ENCODE data around the gene FKBP5. TPM values are rescaled to one million over a fixed set of nuclear protein-coding genes. Genes with fewer than 3 reads are reported as not detected.
"Not testable (repeated sequence)": the region's sequence is repeated elsewhere in the genome, so short reads cannot be mapped to it uniquely, and the experiment has no call there.

The FKBP5 gene
- total RNA-seq, 1 experiment from 2014 or later, result 9.4 TPM

GRCh38 chr6:35613762-35614161 is 75.0 kb downstream of the FKBP5 start:
- no peaks in the 10 kb centered on the region for H3K9me3 ChIP-seq
- H3K4me3 ChIP-seq, result no peak overlapping the region
- DNase-seq, result no peak
- H3K27me3 ChIP-seq, result no peaks in the 10 kb centered on the region
- no peaks in the 10 kb centered on the region for H3K36me3 ChIP-seq

- DNase-seq, result no peak
- H3K36me3 ChIP-seq, result no peaks in the 10 kb centered on the region
- no peak overlapping the region for H3K4me3 ChIP-seq
- H3K27me3 ChIP-seq, result no peaks in the 10 kb centered on the region
- no peaks in the 10 kb centered on the region for H3K9me3 ChIP-seq
Observed at GRCh38 chr6:35611240-35611639, 77.5 kb downstream of the FKBP5 start.

GRCh38 chr6:35610830-35611229 is 77.9 kb downstream of the FKBP5 start:
- no peaks in the 10 kb centered on the region for H3K36me3 ChIP-seq
- DNase-seq, result no peak
- H3K27me3 ChIP-seq, result no peaks in the 10 kb centered on the region
- no peaks in the 10 kb centered on the region for H3K9me3 ChIP-seq
- no peak overlapping the region for H3K4me3 ChIP-seq

DNA sequence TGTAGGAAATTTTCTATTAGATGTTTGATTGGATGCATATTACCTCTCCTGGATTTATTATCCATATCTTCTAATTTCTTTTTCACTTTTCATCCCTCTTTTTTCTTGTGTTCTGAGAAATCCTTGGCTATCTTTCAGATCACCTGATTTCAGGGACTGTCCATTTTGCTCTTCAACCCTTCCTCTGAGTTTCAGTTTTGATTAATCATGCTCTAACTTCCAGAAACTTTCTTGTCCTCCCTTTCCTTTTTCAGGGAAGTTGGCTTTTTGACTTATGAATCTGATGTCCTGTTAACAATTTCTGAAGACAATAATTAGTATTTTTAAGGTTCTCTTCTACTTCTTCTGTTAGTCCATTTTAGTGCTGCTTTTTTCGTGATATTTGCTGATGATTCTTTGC is 79.1 kb downstream of the FKBP5 start:
- no peak for DNase-seq
- no peaks in the 10 kb centered on the region; the same call in 1 of the 2 replicates for H3K9me3 ChIP-seq
- no peaks in the 10 kb centered on the region for H3K36me3 ChIP-seq
- no peak overlapping the region for H3K4me3 ChIP-seq
- no peaks in the 10 kb centered on the region for H3K27me3 ChIP-seq

DNA sequence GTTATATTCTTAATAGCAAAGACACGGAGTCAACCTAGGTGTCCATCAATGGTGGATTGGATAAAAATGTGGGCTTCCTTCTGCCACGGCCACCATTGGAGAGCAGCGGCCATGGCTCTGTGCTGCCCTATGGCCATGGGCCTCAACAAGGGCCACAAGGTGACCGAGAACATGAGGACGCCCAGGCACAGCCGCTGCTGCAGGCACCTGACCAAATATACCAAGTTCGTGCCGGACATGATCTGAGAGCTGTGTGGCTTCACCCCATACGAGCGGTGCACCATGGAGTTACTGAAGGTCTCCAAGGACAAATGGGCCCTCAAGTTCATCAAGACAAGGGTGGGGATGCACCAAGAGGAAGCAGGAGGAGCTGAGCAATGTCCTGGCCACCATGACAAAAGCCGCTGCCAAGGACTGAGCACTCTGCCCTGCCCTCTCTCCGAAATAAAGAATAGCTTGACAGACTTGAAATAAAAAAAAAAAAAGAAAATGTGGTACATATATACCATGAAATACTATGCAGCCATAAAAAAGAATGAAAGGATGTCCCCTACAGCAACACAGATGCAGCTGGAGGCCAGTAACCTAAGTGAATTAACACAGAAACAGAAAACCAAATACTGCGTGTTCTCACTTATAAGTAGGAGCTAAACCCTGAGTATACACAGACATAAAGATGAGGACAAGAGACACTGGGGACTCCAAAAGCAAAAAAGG is 81.0 kb downstream of the FKBP5 start:
- no peaks in the 10 kb centered on the region; the same call in 1 of the 2 replicates for H3K9me3 ChIP-seq
- H3K27me3 ChIP-seq, result no peaks in the 10 kb centered on the region
- no peak overlapping the region for H3K4me3 ChIP-seq
- H3K36me3 ChIP-seq, result no peaks in the 10 kb centered on the region; the same call in 1 of the 2 replicates
- DNase-seq, result no peak

DNA sequence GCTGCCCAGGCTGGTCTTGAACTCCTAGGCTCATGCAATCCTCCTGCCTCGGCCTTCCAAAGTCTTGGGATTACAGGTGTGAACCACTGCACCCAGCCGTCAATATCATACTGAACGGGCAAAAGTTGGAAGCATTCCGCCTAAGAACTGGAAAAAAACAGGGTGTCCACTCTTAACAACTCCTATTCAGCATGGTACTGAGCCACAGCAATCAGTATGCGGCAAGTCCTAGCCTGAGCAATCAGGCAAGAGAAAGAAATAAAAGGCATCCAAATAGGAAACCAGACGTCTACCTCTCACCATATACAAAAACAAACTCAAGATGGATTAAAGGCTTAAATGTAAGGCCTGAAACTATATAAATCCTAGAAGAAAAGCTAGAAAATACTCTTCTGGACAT is 83.1 kb downstream of the FKBP5 start:
- H3K36me3 ChIP-seq, result no peaks in the 10 kb centered on the region; the same call in 1 of the 2 replicates
- no peaks in the 10 kb centered on the region; the same call in 1 of the 2 replicates for H3K9me3 ChIP-seq
- no peak overlapping the region for H3K4me3 ChIP-seq
- no peak for DNase-seq
- no peaks in the 10 kb centered on the region for H3K27me3 ChIP-seq

GRCh38 chr6:35603326-35604202 is 85.2 kb downstream of the FKBP5 start:
- Histone ChIP-seq H3K36me3 (no peaks in the 10 kb centered on the region; the same call in 1 of the 2 replicates), H3K27me3 (no peaks in the 10 kb centered on the region), H3K9me3 (no peaks in the 10 kb centered on the region; the same call in 1 of the 2 replicates), H3K4me3 (no peak overlapping the region)
- DNase-seq, result no peak

- H3K9me3 ChIP-seq, result no peaks in the 10 kb centered on the region; the same call in 1 of the 2 replicates
- no peak overlapping the region for H3K4me3 ChIP-seq
- no peaks in the 10 kb centered on the region; the same call in 1 of the 2 replicates for H3K36me3 ChIP-seq
- no peak for DNase-seq
- H3K27me3 ChIP-seq, result no peaks in the 10 kb centered on the region
Observed at GRCh38 chr6:35602133-35602946, 86.4 kb downstream of the FKBP5 start.

- H3K9me3 ChIP-seq, result no peaks in the 10 kb centered on the region; the same call in 1 of the 2 replicates
- DNase-seq, result peak; percentile 55
- H3K36me3 ChIP-seq, result no peaks in the 10 kb centered on the region; the same call in 1 of the 2 replicates
- H3K27me3 ChIP-seq, result no peaks in the 10 kb centered on the region
- H3K4me3 ChIP-seq, result peak overlapping the region; percentile 1; the same call in 1 of the 2 replicates
Observed at GRCh38 chr6:35601331-35602132, 87.2 kb downstream of the FKBP5 start.

DNA sequence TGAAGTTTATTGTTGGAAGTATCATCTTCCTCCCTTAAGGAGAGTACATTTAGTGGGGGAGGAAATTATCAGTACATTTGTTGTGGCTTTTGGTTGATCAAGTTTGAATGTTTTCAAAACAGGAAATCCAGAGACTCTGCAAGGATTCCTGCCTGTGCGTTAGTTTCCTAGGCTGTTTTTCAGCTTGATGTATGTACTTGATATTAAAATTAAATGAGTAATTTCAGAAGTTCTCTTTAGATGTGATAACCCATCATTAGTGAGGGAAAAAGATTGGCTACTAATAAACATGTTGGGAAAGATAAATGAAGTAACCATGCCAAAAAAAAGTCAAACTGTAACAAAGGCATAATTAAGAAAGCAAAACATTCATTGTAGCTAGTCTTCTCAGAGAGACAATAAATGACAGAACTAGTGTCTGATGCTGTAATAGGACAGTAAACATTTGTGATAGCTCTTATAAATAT is 88.0 kb downstream of the FKBP5 start:
- H3K9me3 ChIP-seq, result no peaks in the 10 kb centered on the region; the same call in 1 of the 2 replicates
- H3K36me3 ChIP-seq, result no peaks in the 10 kb centered on the region; the same call in 1 of the 2 replicates
- no peak for DNase-seq
- no peaks in the 10 kb centered on the region for H3K27me3 ChIP-seq
- H3K4me3 ChIP-seq, result no peak overlapping the region

DNA sequence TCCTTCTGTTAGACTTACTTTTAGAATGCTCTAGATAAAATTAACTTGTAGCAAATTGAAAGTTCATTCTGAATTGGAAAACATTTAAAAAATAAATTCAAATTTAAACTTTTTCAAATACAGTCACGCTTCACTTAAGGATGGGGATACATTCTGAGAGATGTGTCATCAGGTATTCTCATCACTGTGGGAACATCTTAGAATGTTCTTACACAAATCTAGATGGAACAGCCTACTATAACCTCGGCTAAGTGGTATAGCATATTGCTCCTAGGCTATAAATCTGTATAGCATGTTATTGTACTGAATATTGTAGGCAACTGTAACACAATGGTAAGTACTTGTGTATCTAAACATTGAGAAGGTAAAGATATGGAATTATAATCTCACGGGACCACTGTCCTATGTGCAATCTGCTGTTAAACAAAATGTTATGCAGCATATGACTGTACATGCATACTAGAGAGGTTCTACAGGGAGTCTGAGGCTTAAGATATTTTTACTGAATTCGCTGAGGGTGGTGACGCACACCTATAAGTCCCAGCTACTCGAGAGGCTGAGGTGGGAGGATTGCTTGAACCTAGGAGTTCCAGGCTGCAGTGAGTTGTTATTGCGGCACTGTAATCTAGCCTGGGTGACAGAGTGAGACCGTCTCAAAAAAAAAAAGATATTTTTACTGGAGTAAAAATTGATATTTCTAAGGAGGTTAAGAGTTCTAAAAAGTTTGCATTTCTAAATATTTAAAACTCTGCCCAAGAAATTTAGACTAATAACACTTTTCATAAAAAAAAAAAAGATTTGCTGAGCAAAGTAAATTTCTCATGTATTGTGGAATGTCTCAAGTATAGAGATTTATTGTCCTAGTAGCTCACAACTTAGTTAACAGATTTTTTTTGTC is 88.7 kb downstream of the FKBP5 start:
- no peak for DNase-seq
- H3K4me3 ChIP-seq, result no peak overlapping the region
- no peaks in the 10 kb centered on the region; the same call in none of the 2 replicates for H3K36me3 ChIP-seq

DNA sequence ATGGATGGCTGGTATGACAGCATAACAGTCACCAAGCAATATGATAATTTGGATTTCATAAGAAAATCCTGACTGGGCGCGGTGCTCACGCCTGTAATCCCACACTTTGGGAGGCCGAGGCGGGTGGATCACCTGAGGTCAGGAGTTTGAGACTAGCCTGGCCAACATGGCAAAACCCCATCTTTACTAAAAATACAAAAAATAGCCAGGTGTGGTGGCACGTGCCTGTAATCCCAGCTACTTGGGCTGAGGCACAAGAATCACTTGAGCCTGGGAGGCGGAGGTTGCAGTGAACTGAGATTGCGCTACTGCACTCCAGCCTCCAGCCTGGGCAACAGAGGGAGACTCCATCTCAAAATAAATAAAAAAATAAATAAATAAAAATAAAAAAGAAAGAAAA is 90.1 kb downstream of the FKBP5 start:
- H3K27me3 ChIP-seq, DNase-seq, H3K9me3 ChIP-seq, H3K36me3 ChIP-seq, H3K4me3 ChIP-seq: not testable (repeated sequence)

More for the DNA sequence above, 88.7 kb downstream of the FKBP5 start:
- Histone ChIP-seq H3K9me3 (no peaks in the 10 kb centered on the region; the same call in 1 of the 2 replicates), H3K27me3 (no peaks in the 10 kb centered on the region)

DNA sequence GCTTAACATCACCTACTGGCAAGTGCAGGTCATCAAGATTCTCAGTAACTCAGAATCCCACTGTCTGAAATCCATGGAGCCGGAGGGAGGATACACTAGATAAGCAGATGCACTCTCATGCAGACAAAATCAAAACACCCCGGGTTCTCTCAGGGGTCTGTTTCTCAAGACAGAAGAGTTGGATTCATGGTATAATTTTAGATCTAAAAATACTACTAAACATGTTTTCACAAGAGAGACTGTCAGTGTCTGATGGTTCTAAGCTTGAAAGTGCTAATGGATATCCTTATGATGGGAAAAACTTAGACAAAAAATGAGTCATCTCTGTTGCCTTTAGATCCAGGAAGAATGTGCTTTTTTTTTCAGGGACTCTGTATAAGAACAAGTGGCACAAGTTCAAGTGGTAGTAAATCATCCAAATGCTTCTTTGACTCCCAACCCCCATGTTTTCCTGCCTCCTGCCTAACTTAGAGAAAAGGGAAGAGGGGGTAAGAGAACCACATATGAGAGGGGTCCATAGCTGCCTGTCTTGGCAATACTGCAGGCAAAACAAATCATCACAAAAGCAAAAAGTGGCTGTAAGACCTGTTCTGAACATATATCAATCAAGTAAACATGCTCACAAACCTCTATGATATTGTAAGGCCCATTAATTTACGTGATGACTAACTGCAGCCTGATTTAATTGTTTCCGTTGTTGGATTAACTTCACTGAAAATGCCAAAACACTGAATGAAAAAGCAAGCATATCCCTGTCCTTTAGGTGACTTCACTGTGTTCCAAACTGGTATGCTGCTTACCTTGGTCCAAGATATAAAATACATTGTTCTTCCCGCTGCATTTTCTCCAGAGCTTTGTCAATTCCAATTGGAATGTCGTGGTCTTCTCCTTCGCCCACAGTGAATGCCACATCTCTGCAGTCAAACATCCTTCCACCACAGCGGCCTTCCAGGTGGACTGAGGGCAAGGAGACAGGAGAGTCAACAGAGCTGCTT is 92.0 kb downstream of the FKBP5 start:
- Histone ChIP-seq H3K9me3 (no peaks in the 10 kb centered on the region), H3K4me3 (no peak overlapping the region), H3K27me3 (no peaks in the 10 kb centered on the region), H3K36me3 (no peaks in the 10 kb centered on the region; the same call in 1 of the 2 replicates)
- no peak for DNase-seq

All from MG63 (cell line).